Psoas muscle (tissue), 8 donors: ENCODE measurements around the gene ZNF552. TPM values are rescaled to one million over a fixed set of nuclear protein-coding genes. Genes with fewer than 3 reads are reported as not detected.
"Not testable (repeated sequence)": the region's sequence is repeated elsewhere in the genome, so short reads cannot be mapped to it uniquely, and the experiment has no call there.

Source experiments
- ATAC-seq, 4 donors: fragments of 200-7000 bp; cut with Tn5 transposase; one replicate each; pipeline ENCODE4 v1.9.1; 2020; ENCODE audit warnings: moderate library complexity in 3 of 4, mild to moderate bottlenecking in 2 of 4
- DNase-seq, 2 donors: peaks; one replicate each; pipeline ENCODE4 v3.0.0-alpha.2; 2020
- H3K27ac ChIP-seq: fragments of 200-600 bp; one replicate; pipeline ENCODE4 v1.8.0; 2022
- H3K27me3 ChIP-seq, 3 donors: fragments of 200-600 bp in 1 of 3; one replicate each; pipeline versions ENCODE4 v1.6.1 to v1.8.0; 2013 to 2022; ENCODE audit warnings: low read length in 2 of 3, mild to moderate bottlenecking in 2 of 3, moderate library complexity in 1 of 3; ENCODE audit not compliant: insufficient read depth in 3 of 3
- H3K36me3 ChIP-seq, 2 donors: fragments of 200-600 bp in 1 of 2; one replicate each; pipeline versions ENCODE4 v1.6.1 to v1.8.0; 2013 to 2022; ENCODE audit warnings: low read depth in 1 of 2, mild to moderate bottlenecking in 1 of 2, moderate library complexity in 1 of 2; ENCODE audit not compliant: insufficient read depth in 1 of 2
- H3K4me1 ChIP-seq: fragments of 200-600 bp; one replicate; pipeline ENCODE4 v1.8.0; 2022
- H3K4me3 ChIP-seq: fragments of 200-600 bp; one replicate; pipeline ENCODE4 v1.8.0; 2022; ENCODE audit warnings: mild to moderate bottlenecking
- H3K9me3 ChIP-seq: fragments of 200-600 bp; one replicate; pipeline ENCODE4 v1.8.0; 2022
- WGBS, 3 donors: extraction: QIAGEN DNeasy Blood & Tissue Kit; methylation state at CpG; one replicate each; pipeline versions ENCODE4 v1.1.6 to v1.1.7; 2013; 5-methylcytosine and 5-hydroxymethylcytosine counted together
- intact Hi-C, 2 donors: fragments of 100-400 bp; cut with DNase I; formaldehyde crosslinking; loops; one replicate each; pipeline versions ENCODE4 v1.11.0 to v1.14.2; 2022
- polyA plus RNA-seq, 3 donors: library from polyadenylated mRNA; stranded (reverse); fragments of 200-250 nt; gene quantifications; one replicate each; pipeline ENCODE4 v1.2.3, GENCODE V29; 2013
- total RNA-seq, 4 donors: library from RNA; stranded (reverse); fragmentation: NEBNext Ultra II Directional in 2 of 4; extraction: Animal tissue kit (Norgen Biotek cat#: 25700) in 2 of 4; gene quantifications; one replicate each; pipeline versions ENCODE4 v1.2.1 to v1.2.4, GENCODE V29; 2021 to 2023
- TF ChIP-seq, protein P1 (sequence below): fragments of 200-600 bp; IDR thresholded peaks from one replicate; pipeline ENCODE4 v1.8.0; 2022; ENCODE audit warnings: antibody characterized with exemption
- donor health status: healthy with polysubstance abuse.
- donor health status: DM: no; HTN: no; CAD: no; lungs with moderate emphysema.
- donor health status: Bipolar disorder and iron deficiency.
- donor health status: healthy.
- donor health status: DM: yes; HTN: yes; CAD: no.
- donor health status: DM: no; HTN: no; CAD: no.
- donor health status: DM: no; HTN: no; CAD: no.
- donor health status: DM: yes; HTN: yes; CAD: no.

Gene ZNF552
- total and polyA plus RNA-seq, 7 donors = 1.2 to 6.1 (median 3.3) TPM

DNA sequence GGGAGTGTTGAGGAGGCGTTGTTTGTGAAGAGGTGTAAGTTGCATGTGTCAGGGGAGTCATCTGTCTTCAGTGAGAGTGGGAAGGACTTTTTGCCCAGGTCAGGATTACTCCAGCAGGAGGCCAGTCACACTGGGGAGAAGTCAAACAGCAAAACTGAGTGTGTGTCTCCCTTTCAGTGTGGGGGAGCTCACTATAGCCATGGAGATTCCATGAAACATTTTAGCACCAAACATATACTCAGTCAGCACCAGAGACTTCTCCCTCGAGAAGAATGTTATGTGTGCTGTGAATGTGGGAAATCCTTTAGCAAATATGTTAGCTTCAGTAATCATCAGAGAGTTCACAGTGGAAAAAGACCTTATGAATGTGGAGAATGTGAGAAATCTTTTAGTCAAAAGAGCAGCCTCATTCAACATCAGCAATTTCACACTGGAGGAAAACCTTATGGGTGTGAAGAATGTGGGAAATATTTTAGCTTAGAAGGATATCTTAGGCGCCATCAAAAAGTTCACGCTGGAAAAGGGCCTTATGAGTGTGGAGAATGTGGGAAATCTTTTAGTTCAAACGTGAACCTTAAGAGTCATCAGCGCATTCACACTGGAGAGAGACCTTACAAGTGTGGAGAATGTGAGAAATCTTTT lies 26.5 kb upstream of the ZNF552 start:
- no peaks in the 10 kb centered on the region for H3K4me1 ChIP-seq
- no peak overlapping the region for H3K4me3 ChIP-seq
- H3K27ac ChIP-seq = no peak overlapping the region
- TF ChIP-seq, protein P1, sequence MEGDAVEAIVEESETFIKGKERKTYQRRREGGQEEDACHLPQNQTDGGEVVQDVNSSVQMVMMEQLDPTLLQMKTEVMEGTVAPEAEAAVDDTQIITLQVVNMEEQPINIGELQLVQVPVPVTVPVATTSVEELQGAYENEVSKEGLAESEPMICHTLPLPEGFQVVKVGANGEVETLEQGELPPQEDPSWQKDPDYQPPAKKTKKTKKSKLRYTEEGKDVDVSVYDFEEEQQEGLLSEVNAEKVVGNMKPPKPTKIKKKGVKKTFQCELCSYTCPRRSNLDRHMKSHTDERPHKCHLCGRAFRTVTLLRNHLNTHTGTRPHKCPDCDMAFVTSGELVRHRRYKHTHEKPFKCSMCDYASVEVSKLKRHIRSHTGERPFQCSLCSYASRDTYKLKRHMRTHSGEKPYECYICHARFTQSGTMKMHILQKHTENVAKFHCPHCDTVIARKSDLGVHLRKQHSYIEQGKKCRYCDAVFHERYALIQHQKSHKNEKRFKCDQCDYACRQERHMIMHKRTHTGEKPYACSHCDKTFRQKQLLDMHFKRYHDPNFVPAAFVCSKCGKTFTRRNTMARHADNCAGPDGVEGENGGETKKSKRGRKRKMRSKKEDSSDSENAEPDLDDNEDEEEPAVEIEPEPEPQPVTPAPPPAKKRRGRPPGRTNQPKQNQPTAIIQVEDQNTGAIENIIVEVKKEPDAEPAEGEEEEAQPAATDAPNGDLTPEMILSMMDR = no peak
- intact Hi-C loops = no loop called here
- H3K27me3 ChIP-seq = no peaks in the 10 kb centered on the region
- DNase-seq (no peak), ATAC-seq (no peak)
- WGBS, 3 donors = 47 to 60% (median 59%) methylated on average over 6 of the region's 6 CpGs
- peaks cover 3 to 36% of the 10 kb centered on the region in 2 donors for H3K36me3 ChIP-seq
- H3K9me3 ChIP-seq = no peaks in the 10 kb centered on the region

DNA sequence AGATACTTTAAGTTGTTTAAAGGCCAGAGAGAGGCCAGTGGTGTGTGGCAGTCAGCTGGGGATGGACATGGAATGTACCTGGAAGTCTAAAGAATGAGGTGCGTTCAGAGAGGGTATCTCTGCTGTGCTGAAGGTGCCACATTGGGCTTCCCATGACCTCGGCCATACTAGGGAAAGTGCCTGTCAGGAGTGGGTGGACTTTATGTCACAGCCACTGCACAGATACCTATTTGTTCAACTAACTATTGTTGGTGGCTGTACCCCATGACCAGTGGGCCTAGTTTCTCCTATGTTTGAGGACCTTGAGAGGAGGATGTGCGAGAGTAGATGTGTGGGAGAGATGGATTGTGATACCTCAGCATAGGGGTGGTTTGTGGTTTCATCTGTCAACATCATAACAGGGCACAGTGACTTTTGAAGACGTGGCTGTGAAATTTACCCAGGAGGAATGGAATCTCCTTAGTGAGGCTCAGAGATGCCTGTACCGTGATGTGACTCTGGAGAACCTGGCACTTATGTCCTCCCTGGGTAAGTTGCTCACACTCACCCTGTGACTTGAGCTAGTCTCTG lies 24.0 kb upstream of the ZNF552 start:
- DNase-seq, intact Hi-C loops, H3K9me3 ChIP-seq, H3K4me3 ChIP-seq, H3K27ac ChIP-seq, H3K27me3 ChIP-seq, H3K4me1 ChIP-seq: not testable (repeated sequence)
- ATAC-seq = peak; percentile 10 to 59 (median 36)
- H3K36me3 ChIP-seq = peaks cover 3 to 36% of the 10 kb centered on the region in 2 donors
- WGBS, 3 donors = 88 to 94% (median 92%) methylated on average over 3 to 5 of the region's 5 CpGs

- H3K4me1 ChIP-seq, ATAC-seq, H3K4me3 ChIP-seq, H3K27ac ChIP-seq, intact Hi-C loops, H3K27me3 ChIP-seq, DNase-seq, H3K9me3 ChIP-seq: not testable (repeated sequence)
- peaks cover 3 to 23% of the 10 kb centered on the region in 2 donors for H3K36me3 ChIP-seq
- 91 to 97% (median 93%) methylated on average over 5 of the region's 5 CpGs for WGBS, 3 donors
Measured at GRCh38 chr19:57836991-57837390, 22.3 kb upstream of the ZNF552 start.

GRCh38 chr19:57830071-57830602 lies 15.4 kb upstream of the ZNF552 start, which contains the start of gene ZNF587B:
ZNF587B (plus strand) TSS chr19:57830299; CDS start chr19:57830529, 230 bp downstream.
- no peaks in the 10 kb centered on the region for H3K9me3 ChIP-seq
- peak within 1 kb of the TSS; percentile 82 for H3K27ac ChIP-seq
- peaks cover 0 to 2% of the 10 kb centered on the region in 2 donors for H3K36me3 ChIP-seq
- peak; percentile 91 to 95 (median 94) for ATAC-seq
- peak within 1 kb of the TSS; percentile 65 for H3K4me3 ChIP-seq
- no peaks in the 10 kb centered on the region for H3K27me3 ChIP-seq
- TF ChIP-seq, protein P1 = peak; percentile 39
- intact Hi-C loops = no loop called here
- H3K4me1 ChIP-seq = peaks cover 7% of the 10 kb centered on the region
- 14 to 18% (median 18%) methylated on average over 21 to 22 of the region's 22 CpGs for WGBS, 3 donors
- DNase-seq = peak; percentile 60 to 84

GRCh38 chr19:57829316-57829715 lies 14.6 kb upstream of the ZNF552 start:
- Histone ChIP-seq H3K4me3 (no peak overlapping the region), H3K36me3 (peaks cover 0 to 10% of the 10 kb centered on the region in 2 donors), H3K27me3 (no peaks in the 10 kb centered on the region), H3K27ac (no peak overlapping the region), H3K9me3 (no peaks in the 10 kb centered on the region), H3K4me1 (peaks cover 7% of the 10 kb centered on the region)
- DNase-seq (no peak), ATAC-seq (no peak)
- WGBS, 3 donors = 78 to 87% (median 81%) methylated on average over 5 of the region's 5 CpGs
- TF ChIP-seq, protein P1 = no peak
- intact Hi-C loops = no loop called here
